Heart left ventricle (tissue), 13 donors: ENCODE measurements around the gene ACTL6B.

Experiments
- CTCF ChIP-seq, 12 donors: fragments of 200-600 bp; sonication (generic) in 4 of 12; IDR thresholded peaks; one replicate each; pipeline versions ENCODE4 v1.5.0 to v1.8.0; 2018 to 2022; ENCODE audit warnings: antibody characterized with exemption in 12 of 12, mild to moderate bottlenecking in 5 of 12
- POLR2A ChIP-seq, 2 donors: fragments of 450-650 bp; IDR thresholded peaks; one replicate each; pipeline ENCODE4 v1.6.1; 2017; ENCODE audit warnings: antibody characterized with exemption in 2 of 2, mild to moderate bottlenecking in 2 of 2, moderate library complexity in 2 of 2
- donor health status: ischemic (EF 13 %, LVEDD 7.1; RV severe dilation, severe dysfunction).
- donor health status: DM: no; HTN: yes; CAD: no.
- donor health status: DM: no; HTN: no; CAD: no.
- donor health status: ischemic (EF 25% LVEDD 6.9; RV normal size, moderate dysfunction).
- donor health status: ischemic (EF 25% LVEDD 5.7; RV mildly dilated, moderate dysfunction).
- donor health status: ischemic (EF 35%, LVEDD 5.7; RV mildly dilated, moderate dysfunction).
- donor health status: nonischemic (EF 11% LVEDD 7.7; RV severe dilation, severe dysfunction).
- donor health status: DM: yes; HTN: yes; CAD: no.
- donor health status: PGD.
- donor health status: ischemic (EF 29% LVEDD 5.4; RV normal size, mild dysfunction).
- donor health status: nonischemic (EF 23%, LVEDD 6.1; RV moderate dilation, normal function).

GRCh38 chr7:100623951-100624824 lies 32.1 kb downstream of the ACTL6B start:
- TF ChIP-seq POLR2A (IDR thresholded peaks at IDR 0.05), result no peak
- TF ChIP-seq CTCF (IDR thresholded peaks at IDR 0.05), result no peak
